Neural progenitor cell (in vitro differentiated cells): ENCODE measurements around the gene MYL7. TPM values are rescaled to one million over a fixed set of nuclear protein-coding genes. Genes with fewer than 3 reads are reported as not detected.

Experiments used
- DNase-seq: peaks from one replicate; pipeline ENCODE4 v3.0.0-alpha.2; 2016; ENCODE audit warnings: low spot score
- H2AFZ ChIP-seq: fragments of 200-600 bp; sonication (generic); replicated peaks from 2 replicates; pipeline ENCODE4 v1.6.1; 2016; ENCODE audit warnings: antibody characterized with exemption
- H3F3A ChIP-seq: fragments of 200-600 bp; sonication (generic); 2 replicates; pipeline ENCODE4 v1.6.1; 2016; ENCODE audit warnings: antibody characterized with exemption, low read depth
- H3K27ac ChIP-seq: fragments of 200-600 bp; sonication (generic); 2 replicates; pipeline ENCODE4 v1.5.1; 2016; ENCODE audit warnings: mild to moderate bottlenecking
- H3K27me3 ChIP-seq: fragments of 200-600 bp; sonication (generic); 2 replicates; pipeline ENCODE4 v1.6.1; 2016; ENCODE audit warnings: mild to moderate bottlenecking, moderate library complexity
- H3K36me3 ChIP-seq: fragments of 200-600 bp; sonication (generic); 2 replicates; pipeline ENCODE4 v1.5.1; 2016
- H3K4me1 ChIP-seq: fragments of 200-600 bp; sonication (generic); 2 replicates; pipeline ENCODE4 v1.6.1; 2016; ENCODE audit warnings: mixed run types
- H3K4me2 ChIP-seq: fragments of 200-600 bp; sonication (generic); 2 replicates; pipeline ENCODE4 v1.6.1; 2016
- H3K4me3 ChIP-seq: fragments of 200-600 bp; sonication (generic); 2 replicates; pipeline ENCODE4 v1.5.1; 2016
- H3K79me2 ChIP-seq: fragments of 200-600 bp; sonication (generic); 2 replicates; pipeline ENCODE4 v1.6.1; 2016; ENCODE audit warnings: low read depth
- H3K9ac ChIP-seq: fragments of 200-600 bp; sonication (generic); 2 replicates; pipeline ENCODE4 v1.6.1; 2016
- H3K9me3 ChIP-seq: fragments of 200-600 bp; sonication (generic); 2 replicates; pipeline ENCODE4 v1.5.1; 2016; ENCODE audit warnings: low read depth
- H4K20me1 ChIP-seq: fragments of 200-600 bp; sonication (generic); 2 replicates; pipeline ENCODE4 v1.6.1; 2016; ENCODE audit warnings: low read depth
- H3K27ac Mint-ChIP-seq: 3 replicates; pipeline ENCODE4 v1.8.0; 2021; ENCODE audit warnings: mixed read lengths
- H3K27me3 Mint-ChIP-seq: 2 replicates; pipeline ENCODE4 v1.8.0; 2022; ENCODE audit warnings: low read depth, mild to moderate bottlenecking, inconsistent platforms, moderate library complexity, mixed read lengths; ENCODE audit not compliant: insufficient read depth
- H3K36me3 Mint-ChIP-seq: 3 replicates; pipeline ENCODE4 v1.8.0; 2021; ENCODE audit warnings: mixed read lengths
- H3K4me1 Mint-ChIP-seq: 3 replicates; pipeline ENCODE4 v1.8.0; 2021; ENCODE audit warnings: mixed read lengths
- H3K4me3 Mint-ChIP-seq: 3 replicates; pipeline ENCODE4 v1.8.0; 2021; ENCODE audit warnings: mild to moderate bottlenecking, moderate library complexity, mixed read lengths
- H3K9me3 Mint-ChIP-seq: 3 replicates; pipeline ENCODE4 v1.8.0; 2020; ENCODE audit warnings: mixed read lengths
- CTCF ChIP-seq: fragments of 200-600 bp; sonication (generic); IDR thresholded peaks from 2 replicates; pipeline ENCODE4 v1.5.1; 2017; ENCODE audit warnings: antibody characterized with exemption, mild to moderate bottlenecking
- EZH2 ChIP-seq: fragments of 200-600 bp; sonication (generic); IDR thresholded peaks from 2 replicates; pipeline ENCODE4 v1.6.1; 2017; ENCODE audit warnings: antibody characterized with exemption, mild to moderate bottlenecking, moderate library complexity
- EZH2phosphoT487 ChIP-seq: fragments of 200-600 bp; sonication (generic); IDR thresholded peaks from 2 replicates; pipeline ENCODE4 v1.6.1; 2017; ENCODE audit warnings: antibody characterized with exemption
- total RNA-seq: library from RNA; depleted of rRNA; stranded (reverse); fragments of >200 nt; gene quantifications from 2 replicates; pipeline ENCODE4 v1.2.3, GENCODE V29; 2015; ENCODE audit warnings: low replicate concordance

The MYL7 gene
- total RNA-seq, 1 donor from 2014 or later = not detected

GRCh38 chr7:44121761-44122420, 19.2 kb downstream of the MYL7 start:
- H3K79me2 ChIP-seq = peaks cover 41% of the 10 kb centered on the region
- Mint-ChIP-seq H3K27ac (no peak overlapping the region), H3K4me1 (peaks cover 21% of the 10 kb centered on the region), H3K4me3 (peak overlapping the region; percentile 91), H3K27me3 (peaks cover 11% of the 10 kb centered on the region), H3K36me3 (peaks cover 23% of the 10 kb centered on the region), H3K9me3 (peaks cover 3% of the 10 kb centered on the region)
- no peaks in the 10 kb centered on the region for H3K9me3 ChIP-seq
- no peaks in the 10 kb centered on the region for H3K36me3 ChIP-seq
- no peak overlapping the region for H3K9ac ChIP-seq
- no peak overlapping the region for H2AFZ ChIP-seq
- no peak for DNase-seq
- H3K4me2 ChIP-seq = peak overlapping the region; percentile 94
- H3K27ac ChIP-seq = no peak overlapping the region
- H3F3A ChIP-seq = peaks cover 3% of the 10 kb centered on the region
- peak overlapping the region; percentile 67 for H3K4me3 ChIP-seq
- H4K20me1 ChIP-seq = peaks cover 11% of the 10 kb centered on the region
- peaks cover 16% of the 10 kb centered on the region for H3K27me3 ChIP-seq
- no peak for TF ChIP-seq CTCF
- H3K4me1 ChIP-seq = peaks cover 9% of the 10 kb centered on the region

GRCh38 chr7:44120395-44120794, 20.7 kb downstream of the MYL7 start:
- H3K9ac ChIP-seq = no peak overlapping the region
- H3F3A ChIP-seq = peaks cover 3% of the 10 kb centered on the region
- H3K4me3 ChIP-seq = no peak overlapping the region
- no peak overlapping the region for H2AFZ ChIP-seq
- no peak for DNase-seq
- peaks cover 13% of the 10 kb centered on the region for H3K27me3 ChIP-seq
- H3K9me3 Mint-ChIP-seq = no peaks in the 10 kb centered on the region
- peaks cover 9% of the 10 kb centered on the region for H3K4me1 ChIP-seq
- H3K36me3 Mint-ChIP-seq = peaks cover 23% of the 10 kb centered on the region
- H3K27ac Mint-ChIP-seq = peak overlapping the region; percentile 62
- H3K9me3 ChIP-seq = no peaks in the 10 kb centered on the region
- TF ChIP-seq CTCF (no peak), EZH2phosphoT487 (no peak), EZH2 (no peak)
- peaks cover 11% of the 10 kb centered on the region for H3K27me3 Mint-ChIP-seq
- H3K4me1 Mint-ChIP-seq = peaks cover 21% of the 10 kb centered on the region
- H3K4me2 ChIP-seq = no peak overlapping the region
- no peaks in the 10 kb centered on the region for H3K36me3 ChIP-seq
- peak overlapping the region; percentile 7 for H3K4me3 Mint-ChIP-seq
- peaks cover 11% of the 10 kb centered on the region for H4K20me1 ChIP-seq
- no peak overlapping the region for H3K27ac ChIP-seq
- peaks cover 41% of the 10 kb centered on the region for H3K79me2 ChIP-seq

- H4K20me1 ChIP-seq = peaks cover 11% of the 10 kb centered on the region
- peaks cover 8% of the 10 kb centered on the region for H3K27me3 ChIP-seq
- peaks cover 9% of the 10 kb centered on the region for H3K4me1 ChIP-seq
- no peak overlapping the region for H3K4me3 ChIP-seq
- H3K9ac ChIP-seq = no peak overlapping the region
- Mint-ChIP-seq H3K4me3 (peak overlapping the region; percentile 62), H3K9me3 (no peaks in the 10 kb centered on the region), H3K36me3 (peaks cover 27% of the 10 kb centered on the region), H3K4me1 (peaks cover 21% of the 10 kb centered on the region), H3K27ac (peak overlapping the region; percentile 62), H3K27me3 (peaks cover 11% of the 10 kb centered on the region)
- H3K27ac ChIP-seq = no peak overlapping the region
- no peak overlapping the region for H3K4me2 ChIP-seq
- no peak overlapping the region for H2AFZ ChIP-seq
- H3K79me2 ChIP-seq = peaks cover 41% of the 10 kb centered on the region
- H3K9me3 ChIP-seq = no peaks in the 10 kb centered on the region
- no peaks in the 10 kb centered on the region for H3F3A ChIP-seq
- no peak for DNase-seq
- TF ChIP-seq EZH2 (no peak), CTCF (no peak), EZH2phosphoT487 (no peak)
- H3K36me3 ChIP-seq = no peaks in the 10 kb centered on the region
Measured at GRCh38 chr7:44119829-44120380, 21.2 kb downstream of the MYL7 start.
